ENCODE measurements around the gene PCDH9.

PCDH9 gene

GRCh38 chr13:66414066-66414800, 815.9 kb downstream of the PCDH9 start:
- DNase-seq = no peak

DNA sequence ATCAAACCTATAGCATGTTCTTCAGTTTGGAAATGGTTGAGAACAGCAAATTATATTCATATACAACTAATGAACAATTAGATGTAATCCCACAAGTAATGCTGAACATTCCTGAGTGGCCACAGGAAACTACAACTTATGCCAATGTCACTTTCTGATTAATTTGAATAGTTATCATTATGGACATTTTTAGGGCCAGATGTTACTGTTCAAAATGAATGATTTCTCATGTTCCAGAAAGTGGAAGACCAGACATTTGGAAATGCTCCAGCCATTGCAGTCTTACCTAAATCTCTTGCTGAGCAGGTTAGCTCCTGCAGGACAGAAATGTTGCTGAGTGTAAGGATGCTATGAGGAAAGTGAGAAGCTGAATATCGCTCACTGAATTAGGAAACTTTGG, 819.8 kb downstream of the PCDH9 start:
- DNase-seq = no peak

DNA sequence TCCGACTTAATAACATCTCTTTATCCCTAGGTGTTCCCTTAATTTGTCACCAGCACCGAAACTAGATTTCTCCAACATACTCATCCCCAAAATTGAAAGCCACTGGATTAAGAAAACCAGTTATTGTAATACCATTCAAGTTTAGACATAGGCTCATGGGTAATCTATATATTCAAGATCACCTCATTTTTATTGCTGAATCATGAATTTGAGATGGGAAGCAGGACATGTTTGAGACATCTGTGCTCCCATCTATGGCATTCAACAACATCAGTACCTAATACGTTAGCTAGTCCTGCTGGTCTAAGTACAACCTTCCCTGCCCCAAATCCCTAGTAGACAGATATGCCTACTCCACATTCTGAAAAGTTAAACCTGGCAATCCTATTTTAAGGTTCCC, 820.6 kb downstream of the PCDH9 start:
- DNase-seq = no peak

GRCh38 chr13:66407128-66407527, 823.0 kb downstream of the PCDH9 start:
- DNase-seq = no peak

DNA sequence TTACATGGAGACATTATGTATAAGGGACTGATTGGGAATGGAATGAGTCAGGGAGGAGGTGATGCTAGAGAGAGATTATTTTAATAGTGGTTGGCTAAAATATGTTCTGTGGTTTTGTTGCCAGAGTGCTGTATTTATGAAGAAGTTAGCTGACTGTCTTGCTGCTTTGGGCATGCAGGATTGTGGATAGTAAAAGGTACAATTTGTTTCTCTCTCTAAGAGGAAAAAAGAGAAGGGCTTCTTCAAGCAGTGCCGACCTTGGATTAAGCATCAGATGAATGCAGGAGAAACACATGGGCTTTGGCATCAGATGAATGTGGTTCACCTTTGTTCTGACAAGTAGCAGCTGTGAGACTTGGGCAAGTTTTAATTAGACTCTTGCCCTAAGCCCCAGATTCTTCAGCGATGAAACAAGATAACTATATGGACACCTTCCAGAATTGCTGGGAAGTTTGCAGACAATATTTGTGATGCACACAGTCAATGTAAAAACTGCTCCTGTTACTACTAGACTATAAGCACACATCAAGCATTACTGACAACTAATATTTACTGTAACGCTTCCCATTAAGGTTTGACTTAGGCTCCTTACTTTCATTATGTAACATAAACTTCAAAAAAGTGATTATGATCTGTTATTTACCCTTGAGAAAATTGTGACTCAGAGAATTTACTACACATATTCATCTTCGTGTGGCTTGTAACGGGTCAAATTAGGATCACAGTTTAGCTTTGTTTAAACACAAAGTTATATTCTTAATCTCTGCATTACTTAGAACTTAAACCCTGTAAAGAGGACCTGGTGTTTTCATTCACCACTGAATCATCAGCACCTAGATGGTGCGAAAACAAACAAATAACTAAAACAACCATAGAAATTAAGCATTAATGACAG, 824.0 kb downstream of the PCDH9 start:
- no peak for DNase-seq

DNA sequence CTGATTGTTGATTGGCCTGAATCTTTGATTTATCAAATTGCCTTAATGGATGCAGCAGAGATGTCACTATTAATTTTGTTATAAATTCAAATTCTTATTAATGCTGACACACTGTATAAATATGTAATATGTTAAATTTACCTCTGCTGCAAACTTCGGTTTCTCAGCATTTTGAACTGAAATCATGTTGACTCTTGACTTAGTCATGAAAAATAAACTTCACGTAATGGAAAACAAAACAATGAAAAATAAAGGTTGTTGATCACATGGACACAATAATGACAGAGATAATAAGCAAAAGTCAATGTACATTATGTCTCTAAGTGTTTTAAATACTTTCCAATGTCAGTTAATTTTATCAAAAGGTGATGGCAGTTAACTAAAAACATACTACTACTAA, 827.6 kb downstream of the PCDH9 start:
- DNase-seq = no peak

- no peak for DNase-seq
Measured at GRCh38 chr13:66402066-66402465, 828.1 kb downstream of the PCDH9 start.

DNA sequence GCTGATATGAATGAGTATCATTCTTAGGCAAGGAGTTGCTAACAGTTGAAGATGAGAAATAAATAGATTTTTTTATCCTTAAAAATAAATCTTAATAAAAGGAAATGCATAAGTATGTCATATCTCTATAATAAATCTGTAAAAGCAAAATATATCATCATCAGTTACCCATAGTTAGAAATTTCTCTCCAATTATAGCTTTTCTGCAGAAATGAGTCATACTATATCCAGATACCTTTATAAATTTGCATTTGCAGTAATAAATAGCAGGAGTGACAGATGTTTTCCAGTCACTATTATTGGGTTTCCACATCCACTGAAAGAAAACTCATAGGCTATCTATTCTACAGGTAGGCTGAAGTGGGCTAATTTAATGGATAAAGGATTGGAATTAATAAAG, 829.8 kb downstream of the PCDH9 start:
- DNase-seq = no peak

- no peak for DNase-seq
Measured at GRCh38 chr13:66399873-66400272, 830.3 kb downstream of the PCDH9 start.

DNA sequence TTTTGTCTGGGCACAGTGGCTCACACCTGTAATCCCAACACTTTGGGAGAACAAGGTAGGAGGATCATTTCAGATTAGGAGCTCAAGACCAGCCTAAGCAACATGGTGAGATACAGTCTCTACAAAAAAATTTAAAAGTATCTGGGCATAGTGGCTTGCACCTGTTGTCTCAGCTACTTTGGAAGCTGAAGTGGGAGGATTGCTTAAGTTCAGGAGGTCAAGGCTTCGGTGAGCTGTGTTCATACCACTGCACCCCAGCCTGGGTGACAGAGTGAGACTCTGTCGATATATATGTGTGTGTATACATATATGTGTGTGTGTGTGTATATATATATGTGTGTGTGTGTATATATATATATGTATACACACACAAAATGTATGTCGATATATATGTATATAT, 833.0 kb downstream of the PCDH9 start:
- DNase-seq = no peak

DNA sequence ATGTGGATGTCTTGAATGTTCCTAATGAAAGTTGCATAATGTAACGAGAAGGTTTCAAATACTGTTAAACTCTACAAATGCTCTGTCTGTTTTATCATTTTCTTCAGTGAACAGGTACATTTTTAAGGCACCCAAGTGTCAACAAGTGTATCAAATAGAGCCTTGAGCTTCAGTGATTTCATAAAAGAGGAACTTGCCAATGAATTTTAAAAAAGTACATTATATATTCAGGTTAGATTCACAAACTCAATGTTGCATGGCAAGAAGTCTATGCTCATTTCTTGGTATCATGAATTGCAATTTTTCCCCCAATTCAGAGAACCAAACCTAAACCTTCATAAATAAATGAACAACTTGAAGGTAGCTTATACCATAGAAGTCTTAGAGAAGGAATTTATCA, 838.8 kb downstream of the PCDH9 start:
- no peak for DNase-seq

GRCh38 chr13:66378894-66379293, 851.2 kb downstream of the PCDH9 start:
- DNase-seq = no peak

DNA sequence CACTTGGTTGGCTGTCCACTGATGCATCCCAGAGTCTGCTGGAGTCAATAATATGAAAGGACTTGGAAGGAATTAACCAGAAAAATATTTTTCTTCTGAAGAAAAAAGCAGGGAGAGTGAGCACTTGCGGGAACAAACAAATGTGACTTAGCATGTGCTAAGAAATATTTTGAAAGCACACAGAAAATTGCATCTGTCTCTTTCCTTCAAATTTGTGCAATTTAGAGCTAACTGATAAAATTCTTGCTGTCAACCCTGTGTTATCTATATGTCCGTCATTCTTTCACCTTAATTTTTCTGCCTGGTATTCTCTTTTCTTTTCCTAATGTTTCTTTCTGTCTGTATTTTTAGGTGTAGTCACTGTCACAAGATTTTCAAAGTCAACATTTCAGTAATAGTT, 852.6 kb downstream of the PCDH9 start:
- no peak for DNase-seq

DNA sequence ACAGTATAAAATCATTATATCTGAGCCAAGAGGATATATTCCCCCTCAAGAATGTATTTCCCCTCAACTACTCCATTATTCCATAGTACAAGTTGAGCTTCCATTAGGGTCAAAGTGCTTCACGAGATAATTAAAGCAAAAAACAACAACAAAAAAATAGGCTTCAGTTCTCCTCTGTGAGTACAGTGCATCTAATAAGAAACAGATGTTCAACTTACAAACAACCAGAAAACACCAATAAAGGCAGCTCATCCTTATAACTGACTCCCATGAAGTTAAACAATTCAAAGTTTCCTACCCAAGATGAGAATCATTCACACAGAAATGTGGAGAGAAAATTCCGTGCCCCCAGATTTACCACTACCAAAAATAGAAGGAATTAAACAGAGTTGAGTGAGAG, 854.4 kb downstream of the PCDH9 start:
- no peak for DNase-seq

GRCh38 chr13:66369666-66370065, 860.5 kb downstream of the PCDH9 start:
- DNase-seq = no peak

DNA sequence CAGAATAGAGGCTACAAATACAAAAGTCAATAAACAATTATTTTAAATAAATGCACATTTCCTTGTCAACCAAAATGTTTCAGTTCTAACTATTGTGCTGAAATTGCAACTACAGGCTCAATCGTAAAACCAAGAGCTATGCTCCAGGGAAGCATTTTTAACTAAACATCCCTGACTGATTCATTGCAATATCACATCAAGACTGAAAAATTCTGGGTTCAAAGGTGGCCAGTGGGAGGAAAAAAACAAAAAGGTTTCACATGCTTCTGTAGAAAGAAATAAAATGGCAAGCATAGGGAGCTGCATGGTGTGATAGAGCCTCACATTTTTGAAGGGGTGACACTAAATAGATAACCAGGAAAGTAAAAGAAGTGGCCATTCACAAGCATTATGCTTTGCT, 862.8 kb downstream of the PCDH9 start:
- no peak for DNase-seq

- no peak for DNase-seq
Measured at GRCh38 chr13:66365101-66365500, 865.0 kb downstream of the PCDH9 start.

DNA sequence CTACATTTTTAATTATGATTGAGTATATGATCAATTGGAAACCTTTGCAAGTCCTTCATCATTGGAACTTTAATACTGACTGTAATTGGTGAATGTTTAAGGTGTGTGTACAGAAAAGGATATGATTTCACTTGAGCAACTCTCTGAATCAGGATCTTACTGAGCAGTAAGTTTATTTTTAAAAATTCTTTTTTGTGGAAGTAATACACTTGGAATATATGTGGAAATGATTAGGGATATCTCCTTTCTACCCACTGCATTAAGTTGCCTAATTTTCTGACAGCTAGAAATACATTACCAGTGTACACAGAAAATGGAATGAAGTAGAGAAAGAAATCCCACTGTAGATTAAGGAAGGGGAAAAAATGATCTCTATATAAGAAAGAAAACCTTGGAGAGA, 865.8 kb downstream of the PCDH9 start:
- no peak for DNase-seq

DNA sequence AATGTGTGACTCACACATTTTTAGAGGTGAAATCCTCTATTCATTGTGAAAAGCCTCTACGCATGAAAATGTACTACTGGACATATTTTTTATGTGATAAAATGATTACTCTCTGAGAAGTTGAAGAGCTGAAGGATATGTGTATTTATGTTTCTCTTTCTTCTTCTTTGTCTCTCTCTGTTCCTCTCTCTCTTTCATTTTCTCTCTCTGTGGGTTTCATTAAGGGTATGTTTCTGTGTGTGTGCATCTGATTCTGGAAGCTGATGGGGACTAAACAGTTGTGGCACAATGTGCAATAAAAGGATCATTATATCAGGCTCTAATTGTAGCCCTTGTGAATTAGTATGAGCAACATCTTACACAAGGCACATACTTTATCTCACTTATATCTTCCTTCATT, 867.7 kb downstream of the PCDH9 start:
- no peak for DNase-seq

- no peak for DNase-seq
Measured at GRCh38 chr13:66359910-66360552, 870.1 kb downstream of the PCDH9 start.

GRCh38 chr13:66359393-66359792, 870.7 kb downstream of the PCDH9 start:
- no peak for DNase-seq

DNA sequence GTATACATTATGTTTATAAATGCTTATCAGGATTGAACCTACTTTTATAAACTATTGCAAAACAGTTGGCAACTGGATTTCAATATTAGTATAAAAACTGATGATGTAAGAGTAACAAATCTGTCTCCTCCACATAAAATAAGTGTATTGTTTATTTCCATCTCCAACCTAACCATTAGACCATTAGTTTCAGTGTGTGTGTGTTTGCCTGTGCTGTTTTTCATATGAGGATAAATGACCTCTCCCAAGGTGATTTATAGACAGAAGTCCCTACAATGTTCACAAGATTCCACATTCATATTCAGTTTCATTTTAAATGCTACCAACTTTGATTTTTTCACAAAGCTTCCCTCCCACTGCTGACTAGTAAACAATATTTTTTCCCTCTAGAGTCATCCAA, 871.6 kb downstream of the PCDH9 start:
- DNase-seq = no peak

- DNase-seq = no peak
Measured at GRCh38 chr13:66357463-66357862, 872.7 kb downstream of the PCDH9 start.

Measured in amniotic stem cell (primary cell).